Retinal pigment epithelial cell (primary cell): ENCODE measurements around the gene RPS14.

Source experiments
- DNase-seq: peaks from one replicate; pipeline ENCODE4 v3.0.0-alpha.2; 2010; ENCODE audit warnings: low read depth
- H3K4me3 ChIP-seq: 2 replicates; pipeline ENCODE4 v1.5.1; 2011; ENCODE audit warnings: mild to moderate bottlenecking, low read length, control low read depth, moderate library complexity
- TF ChIP-seq, protein P1 (sequence below): conservative IDR thresholded peaks from 2 replicates; pipeline ENCODE4 v1.5.1; 2011; ENCODE audit warnings: low read depth, low read length, control low read depth, inconsistent platforms

Gene RPS14

DNA sequence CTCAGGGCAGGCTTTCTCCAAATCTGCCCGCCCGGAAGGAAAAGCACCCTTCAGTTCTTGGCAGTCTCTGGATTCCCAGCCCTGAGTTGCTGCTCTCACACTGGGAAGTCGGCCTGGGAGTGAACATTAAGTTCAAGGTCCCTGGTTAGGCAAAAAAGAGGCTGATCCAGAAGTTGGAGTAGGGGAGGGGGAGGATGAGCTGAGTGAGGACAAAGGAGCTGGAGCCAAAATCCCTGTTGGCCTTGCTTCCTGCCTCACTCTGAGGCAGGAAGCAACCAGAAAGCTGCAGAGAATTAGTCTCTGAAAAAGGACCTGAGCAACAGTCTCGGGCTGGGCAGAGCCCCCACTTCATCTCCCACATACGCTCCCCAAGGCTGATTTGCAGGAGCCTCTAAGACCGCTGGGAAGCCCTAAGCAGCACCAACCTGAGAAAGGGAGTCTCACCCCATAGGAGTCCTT, 15.0 kb upstream of the RPS14 start:
- no peak overlapping the region for H3K4me3 ChIP-seq
- DNase-seq: no peak
- TF ChIP-seq, protein P1, sequence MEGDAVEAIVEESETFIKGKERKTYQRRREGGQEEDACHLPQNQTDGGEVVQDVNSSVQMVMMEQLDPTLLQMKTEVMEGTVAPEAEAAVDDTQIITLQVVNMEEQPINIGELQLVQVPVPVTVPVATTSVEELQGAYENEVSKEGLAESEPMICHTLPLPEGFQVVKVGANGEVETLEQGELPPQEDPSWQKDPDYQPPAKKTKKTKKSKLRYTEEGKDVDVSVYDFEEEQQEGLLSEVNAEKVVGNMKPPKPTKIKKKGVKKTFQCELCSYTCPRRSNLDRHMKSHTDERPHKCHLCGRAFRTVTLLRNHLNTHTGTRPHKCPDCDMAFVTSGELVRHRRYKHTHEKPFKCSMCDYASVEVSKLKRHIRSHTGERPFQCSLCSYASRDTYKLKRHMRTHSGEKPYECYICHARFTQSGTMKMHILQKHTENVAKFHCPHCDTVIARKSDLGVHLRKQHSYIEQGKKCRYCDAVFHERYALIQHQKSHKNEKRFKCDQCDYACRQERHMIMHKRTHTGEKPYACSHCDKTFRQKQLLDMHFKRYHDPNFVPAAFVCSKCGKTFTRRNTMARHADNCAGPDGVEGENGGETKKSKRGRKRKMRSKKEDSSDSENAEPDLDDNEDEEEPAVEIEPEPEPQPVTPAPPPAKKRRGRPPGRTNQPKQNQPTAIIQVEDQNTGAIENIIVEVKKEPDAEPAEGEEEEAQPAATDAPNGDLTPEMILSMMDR: no peak

- TF ChIP-seq, protein P1: no peak
- no peak overlapping the region for H3K4me3 ChIP-seq
- no peak for DNase-seq
Measured at GRCh38 chr5:150461231-150461630, 11.7 kb upstream of the RPS14 start.

- TF ChIP-seq, protein P1: no peak
- H3K4me3 ChIP-seq: no peak overlapping the region
Measured at GRCh38 chr5:150460781-150461180, 11.2 kb upstream of the RPS14 start.

DNA sequence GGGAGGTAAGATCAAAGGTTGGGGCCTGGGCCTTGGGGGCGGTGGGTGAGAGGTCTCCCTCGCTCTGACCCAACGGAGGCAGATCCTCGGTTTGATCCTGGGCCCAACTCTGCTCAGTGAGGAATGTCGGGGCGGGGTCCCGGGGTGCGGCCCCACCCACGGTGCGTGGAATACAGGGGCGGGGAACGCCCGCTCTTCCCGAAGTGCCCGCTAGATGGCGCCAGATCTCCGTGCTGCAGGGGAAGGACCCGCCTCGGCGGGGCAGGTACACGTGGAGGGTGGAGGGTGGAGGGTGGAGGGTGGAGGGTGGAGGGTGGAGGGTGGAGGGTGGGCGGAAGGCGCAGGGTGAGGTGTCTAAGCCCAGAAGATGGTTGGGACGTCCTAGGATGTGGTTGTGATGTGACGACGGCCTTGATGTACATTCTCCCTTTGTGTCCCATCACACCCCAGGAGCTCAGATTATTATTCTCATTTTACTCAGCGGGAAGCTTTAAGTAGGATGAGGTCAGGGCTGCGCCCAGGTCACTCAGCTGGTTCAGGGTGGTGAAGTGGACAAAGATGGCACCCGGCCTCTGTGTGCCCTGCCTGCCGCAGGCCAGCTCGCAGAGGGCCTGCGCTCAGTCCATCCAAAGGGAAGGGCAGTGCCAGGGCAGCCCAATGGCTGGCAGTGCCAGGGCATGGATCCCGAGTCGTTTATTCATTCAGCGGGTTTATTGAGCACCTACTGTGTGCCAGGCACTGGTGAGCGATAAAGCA, 9.4 kb upstream of the RPS14 start:
- TF ChIP-seq, protein P1: peak; percentile 76
- no peak for DNase-seq
- H3K4me3 ChIP-seq: no peak overlapping the region

More at GRCh38 chr5:150460781-150461180, 11.2 kb upstream of the RPS14 start:
- no peak for DNase-seq

GRCh38 chr5:150457562-150458240, 8.2 kb upstream of the RPS14 start:
- DNase-seq: no peak
- no peak overlapping the region for H3K4me3 ChIP-seq
- TF ChIP-seq, protein P1: no peak

- TF ChIP-seq, protein P1: no peak
- DNase-seq: no peak
- no peak overlapping the region for H3K4me3 ChIP-seq
Measured at GRCh38 chr5:150457121-150457520, 7.6 kb upstream of the RPS14 start.
